GM21717 (cell line): ENCODE results near the gene OR4N2.
"Not testable (repeated sequence)": the region's sequence is repeated elsewhere in the genome, so short reads cannot be mapped to it uniquely, and the experiment has no call there.

Experiments
- ATAC-seq: cut with Tn5 transposase; IDR thresholded peaks from one replicate; pipeline ENCODE4 v1.9.1; 2021; ENCODE audit warnings: mild to moderate bottlenecking, moderate library complexity; ENCODE audit not compliant: unreplicated experiment

The OR4N2 gene

GRCh38 chr14:19828314-19828713 is 24.7 kb downstream of the OR4N2 start:
- no peak for ATAC-seq

- ATAC-seq = not testable (repeated sequence)
These were observed 30.8 kb downstream of the OR4N2 start for GRCh38 chr14:19834203-19834848.

- no peak for ATAC-seq
These were observed 34.9 kb downstream of the OR4N2 start for GRCh38 chr14:19838433-19838832.

- ATAC-seq = no peak
These were observed 47.8 kb downstream of the OR4N2 start for GRCh38 chr14:19851365-19851764.

- not testable (repeated sequence) for ATAC-seq
These were observed 62.6 kb downstream of the OR4N2 start for GRCh38 chr14:19866061-19866669.

- ATAC-seq = no peak
These were observed 69.6 kb downstream of the OR4N2 start for GRCh38 chr14:19873178-19873577.

GRCh38 chr14:19874842-19875241 is 71.3 kb downstream of the OR4N2 start, which contains the start of gene OR4K2:
Gene OR4K2 (plus strand): TSS chr14:19875142. CDS start chr14:19876268, 1,126 bp downstream.
- ATAC-seq = no peak

- no peak for ATAC-seq
These were observed 74.6 kb downstream of the OR4N2 start for GRCh38 chr14:19878029-19878642.
